ENCODE measurements around the gene RAP1GAP. TPM values are rescaled to one million over a fixed set of nuclear protein-coding genes. Genes with fewer than 3 reads are reported as not detected.

Gene RAP1GAP
- total RNA-seq, 1 experiment from 2014 or later: 13.4 TPM

- BruUV-seq (replicated peaks): no TSS peak
- H3K4me2 ChIP-seq (ENCODE audit: low read length): peak overlapping the region; percentile 69
- no peaks in the 10 kb centered on the region for H4K20me1 ChIP-seq (ENCODE audit: insufficient read depth)
- H3K27ac ChIP-seq (ENCODE audit: low read depth, low read length): no peak overlapping the region; the same call in 1 of the 2 replicates
- CTCF ChIA-PET: interaction anchor here (1.4 kb wide), 1 partner anchor 219 kb away, joined by 4 read pairs; no protein-coding TSS in a partner anchor
- intact Hi-C loops (cut with micrococcal nuclease): no loop called here
- DNase-seq (ENCODE audit: low read depth, low spot score) (peak; percentile 61), ATAC-seq (peak; percentile 92)
- TF ChIP-seq ZFX (IDR thresholded peaks at IDR 0.05) (0 out of 2 replicates have a peak, but pooled peaks have one; percentile 19), EZH2 (IDR thresholded peaks at IDR 0.05) (no peak), CBX3 (IDR thresholded peaks at IDR 0.05; ENCODE audit: low read depth) (no peak; the same call in 1 of the 2 replicates), EZH2phosphoT487 (IDR thresholded peaks at IDR 0.05; ENCODE audit: borderline replicate concordance) (no peak), ELF1 (IDR thresholded peaks at IDR 0.05; ENCODE audit: borderline replicate concordance, low read depth) (no peak), REST (IDR thresholded peaks at IDR 0.05; ENCODE audit: low read depth) (no peak), CEBPB (IDR thresholded peaks at IDR 0.05; ENCODE audit: low read depth) (no peak), POLR2A (IDR thresholded peaks at IDR 0.05; ENCODE audit: borderline replicate concordance, extremely low read depth, insufficient read depth, insufficient read length) (no peak), TCF7L2 (IDR thresholded peaks at IDR 0.05; ENCODE audit: borderline replicate concordance, extremely low read depth, insufficient read depth, insufficient read length) (peak; percentile 96), EGR1 (IDR thresholded peaks at IDR 0.05; ENCODE audit: low read depth) (peak; percentile 70), MAX (IDR thresholded peaks at IDR 0.05) (peak; percentile 97), YY1 (IDR thresholded peaks at IDR 0.05; ENCODE audit: extremely low read depth, insufficient replicate concordance, low read depth, low read length) (no peak), POLR2AphosphoS5 (IDR thresholded peaks at IDR 0.05; ENCODE audit: low read depth, low read length) (peak; percentile 30; the same call in 1 of the 2 replicates), JUND (IDR thresholded peaks at IDR 0.05) (no peak), SP1 (IDR thresholded peaks at IDR 0.05; ENCODE audit: low read depth) (no peak), ZNF274 (IDR thresholded peaks at IDR 0.05; ENCODE audit: low read depth, low read length) (no peak), SRF (IDR thresholded peaks at IDR 0.05; ENCODE audit: low read depth) (no peak), SIN3A (IDR thresholded peaks at IDR 0.05; ENCODE audit: low read depth) (no peak), RAD21 (IDR thresholded peaks at IDR 0.05; ENCODE audit: low read depth) (no peak), FOSL1 (IDR thresholded peaks at IDR 0.05; ENCODE audit: low read depth) (no peak; the same call in none of the 2 replicates)
- TF ChIP-seq, protein P1, sequence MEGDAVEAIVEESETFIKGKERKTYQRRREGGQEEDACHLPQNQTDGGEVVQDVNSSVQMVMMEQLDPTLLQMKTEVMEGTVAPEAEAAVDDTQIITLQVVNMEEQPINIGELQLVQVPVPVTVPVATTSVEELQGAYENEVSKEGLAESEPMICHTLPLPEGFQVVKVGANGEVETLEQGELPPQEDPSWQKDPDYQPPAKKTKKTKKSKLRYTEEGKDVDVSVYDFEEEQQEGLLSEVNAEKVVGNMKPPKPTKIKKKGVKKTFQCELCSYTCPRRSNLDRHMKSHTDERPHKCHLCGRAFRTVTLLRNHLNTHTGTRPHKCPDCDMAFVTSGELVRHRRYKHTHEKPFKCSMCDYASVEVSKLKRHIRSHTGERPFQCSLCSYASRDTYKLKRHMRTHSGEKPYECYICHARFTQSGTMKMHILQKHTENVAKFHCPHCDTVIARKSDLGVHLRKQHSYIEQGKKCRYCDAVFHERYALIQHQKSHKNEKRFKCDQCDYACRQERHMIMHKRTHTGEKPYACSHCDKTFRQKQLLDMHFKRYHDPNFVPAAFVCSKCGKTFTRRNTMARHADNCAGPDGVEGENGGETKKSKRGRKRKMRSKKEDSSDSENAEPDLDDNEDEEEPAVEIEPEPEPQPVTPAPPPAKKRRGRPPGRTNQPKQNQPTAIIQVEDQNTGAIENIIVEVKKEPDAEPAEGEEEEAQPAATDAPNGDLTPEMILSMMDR (IDR thresholded peaks at IDR 0.05 in 2 of 3, conservative IDR thresholded peaks at IDR 0.05 in 1 of 3; ENCODE audit: borderline replicate concordance in 1 of 3, insufficient read depth in 1 of 3, low read depth in 2 of 3, low read length in 2 of 3): no peak
- TF ChIP-seq, protein P2, sequence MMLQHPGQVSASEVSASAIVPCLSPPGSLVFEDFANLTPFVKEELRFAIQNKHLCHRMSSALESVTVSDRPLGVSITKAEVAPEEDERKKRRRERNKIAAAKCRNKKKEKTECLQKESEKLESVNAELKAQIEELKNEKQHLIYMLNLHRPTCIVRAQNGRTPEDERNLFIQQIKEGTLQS (IDR thresholded peaks at IDR 0.05): no peak
- no peaks in the 10 kb centered on the region for H3K79me2 ChIP-seq (ENCODE audit: insufficient read depth, low read length)
- H3K9me3 ChIP-seq (ENCODE audit: control insufficient read depth in 1 of 2, insufficient read depth in 1 of 2, low read depth in 1 of 2, low read length in 2 of 2): no peaks in the 10 kb centered on the region
- H3K4me1 ChIP-seq (ENCODE audit: control insufficient read depth in 1 of 2, insufficient read depth in 2 of 2, low read length in 2 of 2): peaks cover 20 to 40% of the 10 kb centered on the region in 2 experiments
- H3K9me2 ChIP-seq (ENCODE audit: insufficient read depth): no peaks in the 10 kb centered on the region
- RAD21 ChIA-PET (ENCODE audit: low non-redundant PET in 1 of 2, low total read pairs in 2 of 2, uncharacterized antibody in 2 of 2, unreplicated experiment in 2 of 2): no interaction called here
- no peaks in the 10 kb centered on the region for H3K27me3 ChIP-seq (ENCODE audit: insufficient read depth, low read length)
- peak overlapping the region in 1 of 2 experiments; percentile 22; a peak in 3 of 4 replicates for H3K4me3 ChIP-seq (replicated peaks in 1 of 2; ENCODE audit: low read depth in 1 of 2, low read length in 2 of 2)
- peak overlapping the region; percentile 40 for H3K9ac ChIP-seq (ENCODE audit: low read length)
- no peaks in the 10 kb centered on the region for H3K36me3 ChIP-seq (ENCODE audit: control insufficient read depth in 1 of 2, insufficient read depth in 2 of 2, low read length in 2 of 2)
- no peak overlapping the region for H2AFZ ChIP-seq (ENCODE audit: low read depth, low read length, poor library complexity, severe bottlenecking)
- POLR2A ChIA-PET: no interaction called here
Measured at GRCh38 chr1:21586846-21587601, 82.1 kb downstream of the RAP1GAP start.

Data from HCT116 (cell line).